Peyer's patch (tissue), 4 donors: ENCODE results near the gene COPG2.

Source experiments
- CTCF ChIP-seq, 6 experiments: fragments of 450-650 bp in 4 of 6; fragments of 200-600 bp in 2 of 6; sonication (generic) in 1 of 6; IDR thresholded peaks; one replicate each; pipeline ENCODE4 v1.5.1; 2017 to 2019; ENCODE audit warnings: antibody characterized with exemption in 6 of 6, mild to moderate bottlenecking in 3 of 6, moderate library complexity in 1 of 6
- POLR2A ChIP-seq, 2 donors: fragments of 450-650 bp; IDR thresholded peaks; one replicate each; pipeline ENCODE4 v1.5.1; 2017; ENCODE audit warnings: antibody characterized with exemption in 2 of 2, mild to moderate bottlenecking in 2 of 2, moderate library complexity in 2 of 2

DNA sequence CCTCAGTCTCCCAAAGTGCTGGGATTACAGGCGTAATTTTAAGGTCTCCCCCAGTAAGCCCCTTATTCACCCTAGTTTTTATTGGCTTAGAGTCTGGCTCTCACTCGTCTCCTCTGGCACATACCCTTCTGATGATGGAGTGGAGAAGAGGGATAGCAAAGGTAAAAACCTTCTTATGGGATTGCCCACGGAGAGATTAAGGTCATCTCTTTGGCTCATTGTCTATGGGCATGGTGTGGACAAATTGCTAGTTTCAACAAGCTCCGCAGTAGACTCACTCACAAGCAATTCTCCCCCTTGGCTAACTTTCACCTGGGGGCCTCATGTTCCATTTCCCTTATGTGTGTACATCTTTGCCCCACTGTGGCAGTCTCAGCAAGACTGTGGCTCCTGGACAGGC lies 40.2 kb upstream of the COPG2 start:
- no peak for TF ChIP-seq CTCF (IDR thresholded peaks at IDR 0.05)
- no peak for TF ChIP-seq POLR2A (IDR thresholded peaks at IDR 0.05)
